ENCODE results near the gene GRN. TPM values are rescaled to one million over a fixed set of nuclear protein-coding genes. Genes with fewer than 3 reads are reported as not detected.

GRN gene
- total and polyA plus RNA-seq, 2 of the 8 experiments (the other 6 are each of a cell fraction or from before 2014, with no cell fraction given) = 108 to 387 TPM

- no peak for TF ChIP-seq CHD7 (IDR thresholded peaks at IDR 0.05; ENCODE audit: insufficient replicate concordance, low read length)
- TF ChIP-seq POLR2A (IDR thresholded peaks at IDR 0.05; ENCODE audit: control extremely low read depth in 1 of 2, low read depth in 2 of 2, low read length in 2 of 2) = no peak
- no peak for TF ChIP-seq E2F6 (IDR thresholded peaks at IDR 0.05)
- no peak for TF ChIP-seq NANOG (IDR thresholded peaks at IDR 0.05; ENCODE audit: insufficient read depth, low read depth, low read length, poor library complexity, severe bottlenecking)
- TF ChIP-seq EP300 (IDR thresholded peaks at IDR 0.05; ENCODE audit: borderline replicate concordance in 1 of 2, low read depth in 2 of 2, low read length in 2 of 2) = no peak
- no peak for TF ChIP-seq CHD1 (IDR thresholded peaks at IDR 0.05; ENCODE audit: low read depth, low read length)
- TF ChIP-seq USF2 (IDR thresholded peaks at IDR 0.05; ENCODE audit: low read length) = no peak
- TF ChIP-seq FOSL1 (IDR thresholded peaks at IDR 0.05; ENCODE audit: insufficient read depth, low read depth, low read length) = no peak
- TF ChIP-seq SUZ12 (IDR thresholded peaks at IDR 0.05; ENCODE audit: low read length) = no peak
- no peak for TF ChIP-seq CHD2 (IDR thresholded peaks at IDR 0.05; ENCODE audit: low read length)
Measured at GRCh38 chr17:44308865-44309264, 36.2 kb upstream of the GRN start (continued).
